ENCODE results near the gene KRTAP12-1. TPM values are rescaled to one million over a fixed set of nuclear protein-coding genes. Genes with fewer than 3 reads are reported as not detected.
"Not testable (repeated sequence)": the region's sequence is repeated elsewhere in the genome, so short reads cannot be mapped to it uniquely, and the experiment has no call there.

KRTAP12-1 gene
- total and polyA plus RNA-seq, 2 donors (not counting 3 experiments of a cell fraction or from before 2014, with no cell fraction given) = not detected

DNA sequence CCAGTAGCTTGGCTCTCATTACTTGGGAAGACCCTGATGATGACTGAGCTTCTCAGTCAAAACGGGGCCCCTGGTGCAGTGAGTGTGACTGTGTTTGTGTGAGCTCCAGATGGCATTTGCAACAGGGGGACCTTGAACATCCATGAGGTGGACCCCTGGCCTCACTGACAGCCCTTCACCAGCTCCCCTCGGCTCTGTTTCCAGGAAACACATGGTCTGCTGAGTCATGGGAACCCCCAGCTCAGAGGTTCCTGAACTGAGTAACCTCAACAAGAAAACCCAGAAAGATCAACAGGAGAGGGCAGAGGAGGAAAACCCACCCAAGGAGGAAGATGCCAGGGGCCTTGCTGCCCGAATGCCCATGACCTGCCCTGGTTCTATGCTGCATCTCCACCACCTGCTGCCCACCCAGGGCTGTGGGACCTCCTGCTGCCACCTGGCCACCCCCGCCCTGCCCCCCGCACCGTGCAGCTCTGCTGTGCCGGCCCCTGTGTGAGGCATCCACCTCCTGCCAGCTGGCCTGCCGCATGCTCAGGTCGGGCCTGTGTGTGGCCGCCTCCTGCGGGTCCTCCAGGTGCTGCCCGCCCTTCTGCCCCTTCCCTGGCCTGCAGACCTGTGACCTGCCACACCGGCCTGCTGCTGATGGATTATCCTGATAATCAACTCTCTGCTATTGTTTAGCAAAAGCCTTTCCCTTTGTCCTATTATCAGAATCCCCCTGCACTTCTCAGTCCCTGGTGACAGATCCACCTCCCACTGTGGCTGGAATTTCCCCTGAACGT, 4.2 kb upstream of the KRTAP12-1 start:
- DNase-seq (ENCODE audit: low read depth, low spot score) = no peak
- Histone ChIP-seq H3K9me1 (replicated peaks; ENCODE audit: control insufficient read depth, extremely low read depth, insufficient read depth, low read length) (no peaks in the 10 kb centered on the region), H3K79me2 (ENCODE audit: control insufficient read depth, insufficient read depth, low read length) (no peaks in the 10 kb centered on the region), H3K9ac (replicated peaks; ENCODE audit: extremely low read depth, insufficient read depth, low read length) (no peak overlapping the region), H2AFZ (ENCODE audit: low read depth, low read length) (no peak overlapping the region), H3K36me3 (ENCODE audit: control insufficient read depth in 2 of 2, extremely low read depth in 1 of 2, insufficient read depth in 2 of 2, low read length in 2 of 2) (no peaks in the 10 kb centered on the region), H3K9me3 (replicated peaks; ENCODE audit: control insufficient read depth, insufficient read depth, low read length) (no peaks in the 10 kb centered on the region), H3K4me1 (ENCODE audit: control insufficient read depth, extremely low read depth, insufficient read depth, low read length) (no peaks in the 10 kb centered on the region), H3K4me2 (ENCODE audit: insufficient read depth, low read length) (no peak overlapping the region), H3K27me3 (ENCODE audit: control insufficient read depth in 2 of 2, insufficient read depth in 2 of 2, low read length in 2 of 2) (peaks cover 5 to 15% of the 10 kb centered on the region in 2 experiments), H3K4me3 (replicated peaks in 1 of 3; ENCODE audit: insufficient read depth in 1 of 3, low read depth in 1 of 3, low read length in 3 of 3) (no peak overlapping the region), H4K20me1 (replicated peaks; ENCODE audit: control insufficient read depth, extremely low read depth, insufficient read depth, low read length) (no peaks in the 10 kb centered on the region), H3K27ac (ENCODE audit: insufficient read depth, low read depth, low read length) (no peak overlapping the region)
- BruUV-seq (replicated peaks) = no TSS peak
- CTCF ChIA-PET = no interaction called here
- POLR2A ChIA-PET = interaction anchor here (0.8 kb wide), 1 partner anchor 31 kb away, joined by 3 read pairs; the partner anchor contains the start of gene KRTAP12-4
- intact Hi-C loops (cut with micrococcal nuclease) = no loop called here
- TF ChIP-seq POLR2AphosphoS5 (IDR thresholded peaks at IDR 0.05; ENCODE audit: insufficient read depth, low read depth, low read length) = no peak
- TF ChIP-seq, protein P1, sequence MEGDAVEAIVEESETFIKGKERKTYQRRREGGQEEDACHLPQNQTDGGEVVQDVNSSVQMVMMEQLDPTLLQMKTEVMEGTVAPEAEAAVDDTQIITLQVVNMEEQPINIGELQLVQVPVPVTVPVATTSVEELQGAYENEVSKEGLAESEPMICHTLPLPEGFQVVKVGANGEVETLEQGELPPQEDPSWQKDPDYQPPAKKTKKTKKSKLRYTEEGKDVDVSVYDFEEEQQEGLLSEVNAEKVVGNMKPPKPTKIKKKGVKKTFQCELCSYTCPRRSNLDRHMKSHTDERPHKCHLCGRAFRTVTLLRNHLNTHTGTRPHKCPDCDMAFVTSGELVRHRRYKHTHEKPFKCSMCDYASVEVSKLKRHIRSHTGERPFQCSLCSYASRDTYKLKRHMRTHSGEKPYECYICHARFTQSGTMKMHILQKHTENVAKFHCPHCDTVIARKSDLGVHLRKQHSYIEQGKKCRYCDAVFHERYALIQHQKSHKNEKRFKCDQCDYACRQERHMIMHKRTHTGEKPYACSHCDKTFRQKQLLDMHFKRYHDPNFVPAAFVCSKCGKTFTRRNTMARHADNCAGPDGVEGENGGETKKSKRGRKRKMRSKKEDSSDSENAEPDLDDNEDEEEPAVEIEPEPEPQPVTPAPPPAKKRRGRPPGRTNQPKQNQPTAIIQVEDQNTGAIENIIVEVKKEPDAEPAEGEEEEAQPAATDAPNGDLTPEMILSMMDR (IDR thresholded peaks at IDR 0.05; ENCODE audit: extremely low read depth in 1 of 2, insufficient read depth in 1 of 2, low read depth in 1 of 2, low read length in 2 of 2) = no peak
- no peak for TF ChIP-seq POLR2A (IDR thresholded peaks at IDR 0.05; ENCODE audit: low read depth, low read length)
- TF ChIP-seq FOS (IDR thresholded peaks at IDR 0.05; ENCODE audit: borderline replicate concordance, insufficient read depth, low read length) = no peak
- no peak for TF ChIP-seq JUN (IDR thresholded peaks at IDR 0.05; ENCODE audit: borderline replicate concordance, insufficient read depth, insufficient read length, low read depth)
- TF ChIP-seq EZH2 (IDR thresholded peaks at IDR 0.05; ENCODE audit: borderline replicate concordance, low read depth, low read length, severe bottlenecking) = no peak
- TF ChIP-seq MAX (IDR thresholded peaks at IDR 0.05; ENCODE audit: insufficient read depth, insufficient read length) = no peak
- no peak for TF ChIP-seq MYC (IDR thresholded peaks at IDR 0.05; ENCODE audit: low read depth, low read length)
- TF ChIP-seq GATA2 (IDR thresholded peaks at IDR 0.05; ENCODE audit: insufficient read depth, insufficient read length, low read depth, low read length) = no peak
- dilution Hi-C loops (cut with MboI; ENCODE audit: extremely low pct_ligation_motif_present, low sequenced_read_pairs) = no loop called here
- FAIRE-seq = no peak

DNA sequence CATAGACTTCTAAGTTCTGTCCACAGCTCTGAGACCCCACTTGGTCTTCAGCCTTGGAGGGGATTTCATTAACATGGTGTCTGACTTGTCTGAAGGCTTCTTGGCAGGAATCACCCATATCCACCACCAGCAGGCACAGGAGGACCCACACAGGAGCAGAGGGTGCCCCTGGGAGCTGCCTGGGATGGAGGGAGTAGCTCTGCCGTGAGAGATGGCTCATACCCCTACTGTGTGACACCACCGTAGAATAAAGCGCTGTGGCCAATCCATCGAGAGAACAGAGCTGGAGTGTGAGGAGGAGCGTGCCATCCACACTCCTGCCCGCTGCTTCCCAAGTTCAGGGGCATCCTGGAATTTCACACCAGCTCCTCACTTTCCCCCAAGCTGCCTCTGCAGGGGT, 3.1 kb upstream of the KRTAP12-1 start:
- intact Hi-C loops (cut with micrococcal nuclease); H3K9me1 ChIP-seq (replicated peaks; ENCODE audit: control insufficient read depth, extremely low read depth, insufficient read depth, low read length); H3K27me3 ChIP-seq (ENCODE audit: control insufficient read depth in 2 of 2, insufficient read depth in 2 of 2, low read length in 2 of 2); H3K27ac ChIP-seq (ENCODE audit: insufficient read depth, low read depth, low read length); H4K20me1 ChIP-seq (replicated peaks; ENCODE audit: control insufficient read depth, extremely low read depth, insufficient read depth, low read length); H3K4me2 ChIP-seq (ENCODE audit: insufficient read depth, low read length); H3K79me2 ChIP-seq (ENCODE audit: control insufficient read depth, insufficient read depth, low read length); H3K9ac ChIP-seq (replicated peaks; ENCODE audit: extremely low read depth, insufficient read depth, low read length); POLR2A ChIA-PET; H3K4me3 ChIP-seq (replicated peaks in 1 of 3; ENCODE audit: insufficient read depth in 1 of 3, low read depth in 1 of 3, low read length in 3 of 3); DNase-seq (ENCODE audit: low read depth, low spot score); H3K36me3 ChIP-seq (ENCODE audit: control insufficient read depth in 2 of 2, extremely low read depth in 1 of 2, insufficient read depth in 2 of 2, low read length in 2 of 2); FAIRE-seq; BruUV-seq (replicated peaks); H2AFZ ChIP-seq (ENCODE audit: low read depth, low read length); H3K4me1 ChIP-seq (ENCODE audit: control insufficient read depth, extremely low read depth, insufficient read depth, low read length); dilution Hi-C loops (cut with MboI; ENCODE audit: extremely low pct_ligation_motif_present, low sequenced_read_pairs); H3K9me3 ChIP-seq (replicated peaks; ENCODE audit: control insufficient read depth, insufficient read depth, low read length): not testable (repeated sequence)
- CTCF ChIA-PET = interaction anchor here (1.3 to 2.2 kb wide), 2 partner anchors 10 to 108 kb away, joined by 3 to 5 read pairs; no protein-coding TSS in a partner anchor
